C4-2B (cell line): ENCODE results near the gene FOXR1.

Experiments used
- ZFX ChIP-seq: fragments of 450-650 bp; IDR thresholded peaks from 2 replicates; pipeline ENCODE4 v1.6.1; 2017
- TF ChIP-seq, protein P1 (sequence below): fragments of 450-650 bp; conservative IDR thresholded peaks from 2 replicates; pipeline ENCODE4 v1.5.1; 2017; ENCODE audit warnings: mild to moderate bottlenecking

GRCh38 chr11:118953265-118953664, 18.3 kb upstream of the FOXR1 start:
- TF ChIP-seq, protein P1, sequence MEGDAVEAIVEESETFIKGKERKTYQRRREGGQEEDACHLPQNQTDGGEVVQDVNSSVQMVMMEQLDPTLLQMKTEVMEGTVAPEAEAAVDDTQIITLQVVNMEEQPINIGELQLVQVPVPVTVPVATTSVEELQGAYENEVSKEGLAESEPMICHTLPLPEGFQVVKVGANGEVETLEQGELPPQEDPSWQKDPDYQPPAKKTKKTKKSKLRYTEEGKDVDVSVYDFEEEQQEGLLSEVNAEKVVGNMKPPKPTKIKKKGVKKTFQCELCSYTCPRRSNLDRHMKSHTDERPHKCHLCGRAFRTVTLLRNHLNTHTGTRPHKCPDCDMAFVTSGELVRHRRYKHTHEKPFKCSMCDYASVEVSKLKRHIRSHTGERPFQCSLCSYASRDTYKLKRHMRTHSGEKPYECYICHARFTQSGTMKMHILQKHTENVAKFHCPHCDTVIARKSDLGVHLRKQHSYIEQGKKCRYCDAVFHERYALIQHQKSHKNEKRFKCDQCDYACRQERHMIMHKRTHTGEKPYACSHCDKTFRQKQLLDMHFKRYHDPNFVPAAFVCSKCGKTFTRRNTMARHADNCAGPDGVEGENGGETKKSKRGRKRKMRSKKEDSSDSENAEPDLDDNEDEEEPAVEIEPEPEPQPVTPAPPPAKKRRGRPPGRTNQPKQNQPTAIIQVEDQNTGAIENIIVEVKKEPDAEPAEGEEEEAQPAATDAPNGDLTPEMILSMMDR: no peak
- no peak for TF ChIP-seq ZFX
